ENCODE measurements around the gene CNTN4.

The CNTN4 gene

GRCh38 chr3:2896308-2896939 lies 797.8 kb downstream of the CNTN4 start:
- H3K79me2 ChIP-seq (ENCODE audit: insufficient read depth, low read depth): no peaks in the 10 kb centered on the region
- H3K36me3 ChIP-seq (ENCODE audit: insufficient read depth): no peaks in the 10 kb centered on the region
- H3K27ac ChIP-seq: no peak overlapping the region
- no peak overlapping the region for H3K4me2 ChIP-seq
- H2AFZ ChIP-seq (ENCODE audit: low read depth): no peak overlapping the region
- TF ChIP-seq CTCF (conservative IDR thresholded peaks at IDR 0.05; ENCODE audit: low read depth, low read length): no peak
- no peaks in the 10 kb centered on the region for H3K27me3 ChIP-seq (ENCODE audit: insufficient read depth, low read depth)
- H3K4me3 ChIP-seq (IDR thresholded peaks at IDR 0.05; ENCODE audit: insufficient read depth, low read depth, low read length): no peak overlapping the region
- H3K9ac ChIP-seq: no peak overlapping the region
- no peaks in the 10 kb centered on the region for H4K20me1 ChIP-seq (ENCODE audit: insufficient read depth)
- H3K4me1 ChIP-seq (ENCODE audit: low read depth, poor library complexity, severe bottlenecking): no peaks in the 10 kb centered on the region

GRCh38 chr3:2897821-2898220 lies 799.2 kb downstream of the CNTN4 start:
- Histone ChIP-seq H4K20me1 (ENCODE audit: insufficient read depth) (no peaks in the 10 kb centered on the region), H3K4me3 (IDR thresholded peaks at IDR 0.05; ENCODE audit: insufficient read depth, low read depth, low read length) (no peak overlapping the region), H3K4me2 (no peak overlapping the region), H3K27me3 (ENCODE audit: insufficient read depth, low read depth) (no peaks in the 10 kb centered on the region), H2AFZ (ENCODE audit: low read depth) (no peak overlapping the region), H3K79me2 (ENCODE audit: insufficient read depth, low read depth) (no peaks in the 10 kb centered on the region), H3K9ac (no peak overlapping the region), H3K4me1 (ENCODE audit: low read depth, poor library complexity, severe bottlenecking) (no peaks in the 10 kb centered on the region), H3K27ac (no peak overlapping the region), H3K36me3 (ENCODE audit: insufficient read depth) (no peaks in the 10 kb centered on the region)
- TF ChIP-seq CTCF (conservative IDR thresholded peaks at IDR 0.05; ENCODE audit: low read depth, low read length): no peak

- Histone ChIP-seq H3K4me2 (no peak overlapping the region), H3K9ac (no peak overlapping the region), H3K27ac (no peak overlapping the region), H3K36me3 (ENCODE audit: insufficient read depth) (no peaks in the 10 kb centered on the region), H3K4me3 (IDR thresholded peaks at IDR 0.05; ENCODE audit: insufficient read depth, low read depth, low read length) (no peak overlapping the region), H3K79me2 (ENCODE audit: insufficient read depth, low read depth) (no peaks in the 10 kb centered on the region), H4K20me1 (ENCODE audit: insufficient read depth) (no peaks in the 10 kb centered on the region), H2AFZ (ENCODE audit: low read depth) (no peak overlapping the region), H3K27me3 (ENCODE audit: insufficient read depth, low read depth) (no peaks in the 10 kb centered on the region), H3K4me1 (ENCODE audit: low read depth, poor library complexity, severe bottlenecking) (no peaks in the 10 kb centered on the region)
- no peak for TF ChIP-seq CTCF (conservative IDR thresholded peaks at IDR 0.05; ENCODE audit: low read depth, low read length)
These were observed 800.1 kb downstream of the CNTN4 start for GRCh38 chr3:2898591-2899353.

GRCh38 chr3:2904054-2904453 lies 805.4 kb downstream of the CNTN4 start:
- H3K36me3 ChIP-seq (ENCODE audit: insufficient read depth): no peaks in the 10 kb centered on the region
- H3K79me2 ChIP-seq (ENCODE audit: insufficient read depth, low read depth): no peaks in the 10 kb centered on the region
- no peak overlapping the region for H3K27ac ChIP-seq
- no peak overlapping the region for H3K4me3 ChIP-seq (IDR thresholded peaks at IDR 0.05; ENCODE audit: insufficient read depth, low read depth, low read length)
- no peak overlapping the region for H3K4me2 ChIP-seq
- H3K9ac ChIP-seq: no peak overlapping the region
- no peaks in the 10 kb centered on the region for H3K4me1 ChIP-seq (ENCODE audit: low read depth, poor library complexity, severe bottlenecking)
- H3K27me3 ChIP-seq (ENCODE audit: insufficient read depth, low read depth): no peaks in the 10 kb centered on the region
- H2AFZ ChIP-seq (ENCODE audit: low read depth): no peak overlapping the region
- TF ChIP-seq CTCF (conservative IDR thresholded peaks at IDR 0.05; ENCODE audit: low read depth, low read length): no peak
- H4K20me1 ChIP-seq (ENCODE audit: insufficient read depth): no peaks in the 10 kb centered on the region

Data from KMS-11 (cell line).